ENCODE data around the gene VPS72.

Gene VPS72

DNA sequence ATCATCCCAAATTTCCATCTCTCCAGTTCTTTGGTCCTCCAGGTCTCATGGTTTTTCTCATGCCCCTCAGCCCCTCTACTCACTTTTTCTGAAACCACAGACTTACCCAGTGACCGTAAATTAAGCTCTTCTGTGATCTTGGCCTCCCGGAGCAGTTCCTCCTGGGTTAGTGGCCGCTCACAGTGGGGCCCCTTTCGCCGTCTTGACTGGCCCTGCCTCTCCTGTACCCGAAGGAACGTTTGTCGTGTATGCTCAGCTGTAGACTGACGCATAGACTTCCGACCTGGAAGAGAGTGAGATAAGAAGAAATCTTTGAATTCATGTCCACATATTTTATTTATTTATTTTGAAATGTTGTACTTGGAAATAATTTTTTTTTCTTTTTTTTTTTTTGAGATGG lies 5.8 kb downstream of the VPS72 start:
- DNase-seq (ENCODE audit: low read depth), result no peak
- no peak overlapping the region for H3K4me3 ChIP-seq (ENCODE audit: low read depth, low read length)
- TF ChIP-seq, protein P1, sequence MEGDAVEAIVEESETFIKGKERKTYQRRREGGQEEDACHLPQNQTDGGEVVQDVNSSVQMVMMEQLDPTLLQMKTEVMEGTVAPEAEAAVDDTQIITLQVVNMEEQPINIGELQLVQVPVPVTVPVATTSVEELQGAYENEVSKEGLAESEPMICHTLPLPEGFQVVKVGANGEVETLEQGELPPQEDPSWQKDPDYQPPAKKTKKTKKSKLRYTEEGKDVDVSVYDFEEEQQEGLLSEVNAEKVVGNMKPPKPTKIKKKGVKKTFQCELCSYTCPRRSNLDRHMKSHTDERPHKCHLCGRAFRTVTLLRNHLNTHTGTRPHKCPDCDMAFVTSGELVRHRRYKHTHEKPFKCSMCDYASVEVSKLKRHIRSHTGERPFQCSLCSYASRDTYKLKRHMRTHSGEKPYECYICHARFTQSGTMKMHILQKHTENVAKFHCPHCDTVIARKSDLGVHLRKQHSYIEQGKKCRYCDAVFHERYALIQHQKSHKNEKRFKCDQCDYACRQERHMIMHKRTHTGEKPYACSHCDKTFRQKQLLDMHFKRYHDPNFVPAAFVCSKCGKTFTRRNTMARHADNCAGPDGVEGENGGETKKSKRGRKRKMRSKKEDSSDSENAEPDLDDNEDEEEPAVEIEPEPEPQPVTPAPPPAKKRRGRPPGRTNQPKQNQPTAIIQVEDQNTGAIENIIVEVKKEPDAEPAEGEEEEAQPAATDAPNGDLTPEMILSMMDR (IDR thresholded peaks at IDR 0.05; ENCODE audit: control insufficient read depth, extremely low read depth, insufficient read depth), result no peak

DNA sequence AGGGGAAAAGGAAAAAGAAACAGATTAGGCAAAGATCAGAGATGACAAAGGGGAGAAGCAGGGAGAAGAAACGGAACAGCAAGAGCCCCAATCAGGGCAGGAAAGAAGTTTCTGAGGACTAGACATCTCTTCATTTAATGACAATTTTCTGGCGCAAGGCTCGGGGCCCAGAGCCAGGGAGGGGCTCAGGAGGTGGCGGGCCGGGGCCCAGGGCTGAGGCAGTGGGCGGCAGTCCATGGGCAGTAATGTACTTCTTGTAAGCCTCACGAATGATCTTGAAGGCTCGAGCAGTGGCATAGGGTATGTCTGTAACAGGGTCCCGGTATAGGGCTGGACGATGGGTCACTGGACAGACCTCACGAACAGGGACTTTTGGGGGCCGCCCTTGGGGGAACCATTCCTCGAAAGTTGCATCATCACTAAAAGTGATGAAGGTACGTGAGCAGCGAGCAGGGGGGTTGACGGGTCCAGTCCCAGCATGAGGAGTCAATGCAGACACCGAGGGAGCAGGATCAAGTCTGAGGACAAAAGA lies 13.4 kb downstream of the VPS72 start:
- no peak overlapping the region for H3K4me3 ChIP-seq (ENCODE audit: low read depth, low read length)
- DNase-seq (ENCODE audit: low read depth), result no peak
- TF ChIP-seq, protein P1 (IDR thresholded peaks at IDR 0.05; ENCODE audit: control insufficient read depth, extremely low read depth, insufficient read depth), result no peak

DNA sequence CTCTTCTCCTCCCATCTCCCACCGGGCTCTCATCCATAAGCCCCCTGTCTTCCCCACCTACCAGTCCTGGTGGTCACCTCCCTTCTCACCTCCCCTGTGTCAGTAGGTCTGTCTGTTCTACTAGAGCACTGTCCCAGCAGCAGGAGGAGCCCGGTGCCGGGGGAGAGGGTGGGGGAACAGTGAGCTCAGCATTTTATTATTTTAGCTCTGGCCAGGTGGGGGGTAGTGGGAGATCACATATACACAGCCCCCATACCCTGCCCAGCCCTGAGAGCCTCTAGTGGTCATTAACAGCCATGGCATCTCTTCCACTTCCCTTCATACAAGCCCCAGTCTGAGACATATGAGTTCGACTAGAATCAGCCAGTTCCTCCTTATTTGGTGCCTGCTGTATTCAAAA lies 14.1 kb downstream of the VPS72 start, which contains the start of gene TMOD4:
TSS of gene TMOD4 (minus strand) at position 119 of the 400 bp plus-strand sequence. CDS start 1,106 bp downstream, outside the sequence.
- DNase-seq (ENCODE audit: low read depth), result no peak

DNA sequence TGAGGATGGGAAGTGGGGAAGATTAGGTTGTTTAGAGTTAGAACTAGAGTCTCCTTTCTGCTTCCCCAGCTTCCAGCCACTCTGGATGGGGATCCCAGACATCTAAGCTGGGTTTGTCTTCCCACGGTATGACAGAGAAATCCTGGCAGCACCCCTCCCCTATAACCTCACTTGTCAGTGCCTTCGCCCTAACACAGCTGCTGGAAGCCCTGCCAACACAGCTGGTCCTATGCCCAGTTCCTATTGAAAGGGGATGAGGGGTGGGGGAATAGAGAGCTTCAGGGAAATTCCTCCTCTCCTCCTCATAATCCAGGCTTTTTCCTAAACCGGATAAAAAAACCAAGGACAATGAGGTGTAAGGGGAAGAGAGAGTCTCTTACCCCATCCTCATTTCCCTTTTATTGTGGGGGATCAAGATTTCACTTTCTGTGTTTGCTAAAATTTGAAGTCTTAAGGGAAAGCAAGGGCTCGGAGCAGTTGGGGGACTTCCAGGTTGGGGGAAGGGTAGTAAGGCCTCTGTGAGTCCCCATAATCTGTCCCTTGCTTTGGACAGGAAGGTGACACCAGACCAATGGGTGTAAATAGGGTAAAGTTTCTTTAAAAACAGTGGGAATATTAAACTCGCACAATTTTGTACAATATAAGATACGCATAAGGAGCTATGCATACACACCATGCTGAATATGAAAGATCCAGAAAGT lies 14.8 kb downstream of the VPS72 start:
- TF ChIP-seq, protein P1 (IDR thresholded peaks at IDR 0.05; ENCODE audit: control insufficient read depth, extremely low read depth, insufficient read depth), result no peak
- H3K4me3 ChIP-seq (ENCODE audit: low read depth, low read length), result no peak overlapping the region
- no peak for DNase-seq (ENCODE audit: low read depth)

More for the DNA sequence above, 14.1 kb downstream of the VPS72 start, which contains the start of gene TMOD4:
- no peak within 1 kb of the TSS for H3K4me3 ChIP-seq (ENCODE audit: low read depth, low read length)
- TF ChIP-seq, protein P1 (IDR thresholded peaks at IDR 0.05; ENCODE audit: control insufficient read depth, extremely low read depth, insufficient read depth), result peak; percentile 29; the same call in 1 of the 2 replicates

DNA sequence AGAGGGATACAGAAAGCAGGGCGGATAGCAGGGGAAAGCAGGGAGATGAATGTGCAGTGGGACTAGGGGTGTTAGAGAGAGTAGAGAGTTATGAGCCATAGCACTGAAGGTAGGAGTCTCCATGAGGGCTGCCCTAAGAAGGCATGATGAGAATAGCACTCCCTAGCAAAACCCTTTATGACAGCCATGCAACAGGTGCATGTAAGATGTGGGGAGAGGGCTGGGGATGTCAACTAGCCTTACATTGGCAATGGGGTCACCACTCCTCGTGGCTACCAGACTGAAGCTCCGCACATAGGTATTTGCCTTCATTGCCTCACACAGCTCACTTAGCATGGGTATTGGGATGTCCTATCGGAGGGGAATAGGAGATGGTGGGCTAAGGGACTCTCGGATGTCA lies 18.8 kb downstream of the VPS72 start:
- TF ChIP-seq, protein P1 (IDR thresholded peaks at IDR 0.05; ENCODE audit: control insufficient read depth, extremely low read depth, insufficient read depth), result no peak
- DNase-seq (ENCODE audit: low read depth), result no peak

DNA sequence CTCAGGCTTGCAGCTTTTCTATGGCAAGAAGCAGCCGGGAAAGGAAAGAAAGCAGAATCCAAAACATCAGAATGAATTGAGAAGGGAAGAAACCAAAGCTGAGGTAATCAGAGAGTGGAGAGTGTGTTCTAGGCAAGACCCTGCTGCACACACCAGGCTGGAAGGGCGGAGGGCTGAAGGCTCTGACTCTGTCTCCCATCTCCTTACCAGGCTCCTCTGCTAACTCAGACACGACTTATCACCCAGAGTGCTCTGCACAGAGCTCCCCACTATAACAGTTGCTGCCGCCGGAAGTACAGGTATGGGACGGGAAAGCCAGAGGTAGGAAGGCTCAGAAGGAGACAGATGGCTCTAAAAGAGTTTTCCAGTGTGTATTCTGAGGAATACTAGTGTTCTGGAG lies 22.9 kb downstream of the VPS72 start:
- H3K4me3 ChIP-seq (ENCODE audit: low read depth, low read length), result peak overlapping the region; percentile 81
- TF ChIP-seq, protein P1 (IDR thresholded peaks at IDR 0.05; ENCODE audit: control insufficient read depth, extremely low read depth, insufficient read depth), result no peak
- DNase-seq (ENCODE audit: low read depth), result no peak

More for the DNA sequence above, 18.8 kb downstream of the VPS72 start:
- H3K4me3 ChIP-seq (ENCODE audit: low read depth, low read length), result no peak overlapping the region

All from LNCaP clone FGC (cell line).